PC-3 (cell line): ENCODE data around the gene NBDY. TPM values are rescaled to one million over a fixed set of nuclear protein-coding genes. Genes with fewer than 3 reads are reported as not detected.

Experiments
- ATAC-seq: fragments of 200-7000 bp; cut with Tn5 transposase; 2 replicates; pipeline ENCODE4 v1.9.1; 2020; ENCODE audit warnings: mild to moderate bottlenecking, moderate library complexity
- BruUV-seq: library from RNA; stranded (reverse); fragments of 400-500 nt; replicated peaks from 2 replicates; lab custom pipeline; 2021; lab: Mats Ljungman, UMichigan
- CTCF ChIA-PET: fragments of 300-600 bp; sonication (Branson Sonifier 250); formaldehyde crosslinking; loops from one replicate; lab custom pipeline; 2022; ENCODE audit warnings: antibody characterized with exemption; lab: Charles Lee
- POLR2A ChIA-PET: fragments of 300-600 bp; sonication (Branson Sonifier 250); formaldehyde crosslinking; loops from one replicate; lab custom pipeline; 2022; ENCODE audit warnings: antibody characterized with exemption; ENCODE audit not compliant: unreplicated experiment; lab: Charles Lee
- DNase-seq: peaks from one replicate; pipeline ENCODE4 v3.0.0-alpha.2; 2015
- H2AFZ ChIP-seq: fragments of 300-600 bp; sonication (generic); 2 replicates; pipeline ENCODE4 v1.6.0; 2016; ENCODE audit warnings: antibody characterized with exemption, low read length
- H3F3A ChIP-seq: fragments of 300-600 bp; sonication (generic); one replicate; pipeline ENCODE4 v1.6.0; 2017; ENCODE audit warnings: antibody characterized with exemption, low read length, control low read depth, mild to moderate bottlenecking; ENCODE audit not compliant: unreplicated experiment
- H3K27ac ChIP-seq: fragments of 300-600 bp; sonication (generic); 2 replicates; pipeline ENCODE4 v1.5.1; 2016; ENCODE audit warnings: mild to moderate bottlenecking, low read length
- H3K27me3 ChIP-seq: fragments of 300-600 bp; sonication (generic); 2 replicates; pipeline ENCODE4 v1.6.1; 2016; ENCODE audit warnings: low read length, mixed read lengths
- H3K36me3 ChIP-seq: fragments of 300-600 bp; sonication (generic); 2 replicates; pipeline ENCODE4 v1.6.1; 2016; ENCODE audit warnings: low read depth, mixed run types, low read length, mixed read lengths
- H3K4me1 ChIP-seq: fragments of 300-600 bp; sonication (generic); 2 replicates; pipeline ENCODE4 v1.5.1; 2016; ENCODE audit warnings: low read length; ENCODE audit not compliant: insufficient read depth
- H3K4me2 ChIP-seq: fragments of 300-600 bp; sonication (generic); 2 replicates; pipeline ENCODE4 v1.6.0; 2016; ENCODE audit warnings: low read length
- H3K4me3 ChIP-seq: fragments of 300-600 bp; sonication (generic); 2 replicates; pipeline ENCODE4 v1.5.1; 2016; ENCODE audit warnings: mild to moderate bottlenecking, low read length, mixed read lengths
- H3K79me2 ChIP-seq: fragments of 300-600 bp; sonication (generic); 2 replicates; pipeline ENCODE4 v1.6.1; 2017; ENCODE audit warnings: low read length, mixed read lengths
- H3K9ac ChIP-seq: fragments of 300-600 bp; sonication (generic); 2 replicates; pipeline ENCODE4 v1.6.0; 2016; ENCODE audit warnings: mild to moderate bottlenecking, low read length
- H3K9me2 ChIP-seq: fragments of 300-600 bp; sonication (generic); replicated peaks from 2 replicates; pipeline ENCODE4 v1.6.1; 2016; ENCODE audit warnings: mixed run types, low read length, mixed read lengths
- H3K9me3 ChIP-seq: fragments of 300-600 bp; sonication (generic); 2 replicates; pipeline ENCODE4 v1.6.1; 2016; ENCODE audit warnings: low read length, mixed read lengths
- H4K20me1 ChIP-seq: fragments of 300-600 bp; sonication (generic); 2 replicates; pipeline ENCODE4 v1.6.1; 2016; ENCODE audit warnings: low read length, mixed read lengths
- EZH2 ChIP-seq: fragments of 300-600 bp; sonication (generic); IDR thresholded peaks from one replicate; pipeline ENCODE4 v1.6.1; 2017; ENCODE audit warnings: antibody characterized with exemption, mild to moderate bottlenecking, low read length; ENCODE audit not compliant: unreplicated experiment
- EZH2phosphoT487 ChIP-seq: fragments of 300-600 bp; sonication (generic); IDR thresholded peaks from 2 replicates; pipeline ENCODE4 v1.6.1; 2018; ENCODE audit warnings: mild to moderate bottlenecking, antibody characterized with exemption, low read length, borderline replicate concordance
- intact Hi-C: fragments of 100-400 bp; cut with micrococcal nuclease; formaldehyde crosslinking; loops from 2 replicates; pipeline ENCODE4 v1.9.0; 2023
- total RNA-seq: library from RNA; depleted of rRNA; stranded (reverse); fragments of >200 nt; gene quantifications from 2 replicates; pipeline ENCODE4 v1.2.3, GENCODE V29; 2014
- TF ChIP-seq, protein P1 (sequence below): fragments of 300-600 bp; sonication (generic); conservative IDR thresholded peaks from 2 replicates; pipeline ENCODE4 v1.5.1; 2017; ENCODE audit warnings: antibody characterized with exemption, low read depth, mild to moderate bottlenecking, low read length

NBDY gene
- total RNA-seq, 1 experiment from 2014 or later = 13.6 TPM

DNA sequence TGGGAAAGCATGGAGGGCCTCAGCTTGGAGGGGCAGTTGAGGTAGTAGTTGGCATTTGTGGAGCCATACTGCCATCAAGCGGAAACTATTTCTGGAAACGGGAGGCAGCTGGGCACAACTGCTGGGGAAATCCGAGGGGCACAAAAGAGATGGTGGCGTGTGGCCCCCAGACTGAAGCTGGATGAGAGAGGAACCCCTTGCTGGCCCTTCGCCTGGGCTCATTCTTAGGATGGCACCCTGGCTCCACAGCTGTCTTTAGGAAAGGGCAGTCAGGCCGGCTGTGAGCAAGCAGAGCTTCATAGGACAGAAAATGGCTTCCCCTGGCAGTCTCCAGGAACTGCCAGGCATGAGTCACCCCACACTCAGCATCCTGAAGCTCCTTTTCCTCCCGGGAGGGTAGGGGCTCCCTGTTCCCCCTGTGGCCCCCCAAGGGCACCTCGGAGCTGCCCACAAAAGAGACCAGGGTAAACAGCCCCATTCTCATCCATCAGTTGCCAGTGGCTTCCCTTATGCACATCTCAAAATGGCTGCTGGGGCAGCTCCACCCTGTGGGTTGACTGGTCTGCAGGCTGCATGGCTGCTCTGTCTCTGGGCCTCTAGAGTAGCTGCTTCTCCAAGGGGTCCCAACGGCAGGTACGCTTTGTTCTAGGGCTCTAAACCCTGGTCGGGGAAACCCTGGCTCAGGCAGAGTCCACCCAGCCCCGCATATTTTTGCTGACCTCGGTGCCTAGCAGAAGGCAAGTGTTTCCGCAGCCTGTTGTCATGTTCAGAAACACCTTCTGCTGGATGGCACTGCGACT is 64.7 kb downstream of the NBDY start:
- CTCF ChIA-PET = no interaction called here
- Histone ChIP-seq H3K27me3 (no peaks in the 10 kb centered on the region), H3K9me2 (no peaks in the 10 kb centered on the region), H4K20me1 (no peaks in the 10 kb centered on the region), H3K79me2 (no peaks in the 10 kb centered on the region), H3K27ac (no peak overlapping the region), H3K9me3 (no peaks in the 10 kb centered on the region), H3K4me1 (no peaks in the 10 kb centered on the region; the same call in 1 of the 2 replicates), H2AFZ (no peak overlapping the region), H3K9ac (no peak overlapping the region), H3K36me3 (no peaks in the 10 kb centered on the region), H3K4me2 (no peak overlapping the region), H3K4me3 (no peak overlapping the region), H3F3A (no peaks in the 10 kb centered on the region)
- TF ChIP-seq EZH2phosphoT487 (no peak), EZH2 (no peak)
- TF ChIP-seq, protein P1, sequence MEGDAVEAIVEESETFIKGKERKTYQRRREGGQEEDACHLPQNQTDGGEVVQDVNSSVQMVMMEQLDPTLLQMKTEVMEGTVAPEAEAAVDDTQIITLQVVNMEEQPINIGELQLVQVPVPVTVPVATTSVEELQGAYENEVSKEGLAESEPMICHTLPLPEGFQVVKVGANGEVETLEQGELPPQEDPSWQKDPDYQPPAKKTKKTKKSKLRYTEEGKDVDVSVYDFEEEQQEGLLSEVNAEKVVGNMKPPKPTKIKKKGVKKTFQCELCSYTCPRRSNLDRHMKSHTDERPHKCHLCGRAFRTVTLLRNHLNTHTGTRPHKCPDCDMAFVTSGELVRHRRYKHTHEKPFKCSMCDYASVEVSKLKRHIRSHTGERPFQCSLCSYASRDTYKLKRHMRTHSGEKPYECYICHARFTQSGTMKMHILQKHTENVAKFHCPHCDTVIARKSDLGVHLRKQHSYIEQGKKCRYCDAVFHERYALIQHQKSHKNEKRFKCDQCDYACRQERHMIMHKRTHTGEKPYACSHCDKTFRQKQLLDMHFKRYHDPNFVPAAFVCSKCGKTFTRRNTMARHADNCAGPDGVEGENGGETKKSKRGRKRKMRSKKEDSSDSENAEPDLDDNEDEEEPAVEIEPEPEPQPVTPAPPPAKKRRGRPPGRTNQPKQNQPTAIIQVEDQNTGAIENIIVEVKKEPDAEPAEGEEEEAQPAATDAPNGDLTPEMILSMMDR = no peak
- no TSS peak for BruUV-seq
- intact Hi-C loops = no loop called here
- POLR2A ChIA-PET = no interaction called here
- ATAC-seq (no peak), DNase-seq (no peak)

DNA sequence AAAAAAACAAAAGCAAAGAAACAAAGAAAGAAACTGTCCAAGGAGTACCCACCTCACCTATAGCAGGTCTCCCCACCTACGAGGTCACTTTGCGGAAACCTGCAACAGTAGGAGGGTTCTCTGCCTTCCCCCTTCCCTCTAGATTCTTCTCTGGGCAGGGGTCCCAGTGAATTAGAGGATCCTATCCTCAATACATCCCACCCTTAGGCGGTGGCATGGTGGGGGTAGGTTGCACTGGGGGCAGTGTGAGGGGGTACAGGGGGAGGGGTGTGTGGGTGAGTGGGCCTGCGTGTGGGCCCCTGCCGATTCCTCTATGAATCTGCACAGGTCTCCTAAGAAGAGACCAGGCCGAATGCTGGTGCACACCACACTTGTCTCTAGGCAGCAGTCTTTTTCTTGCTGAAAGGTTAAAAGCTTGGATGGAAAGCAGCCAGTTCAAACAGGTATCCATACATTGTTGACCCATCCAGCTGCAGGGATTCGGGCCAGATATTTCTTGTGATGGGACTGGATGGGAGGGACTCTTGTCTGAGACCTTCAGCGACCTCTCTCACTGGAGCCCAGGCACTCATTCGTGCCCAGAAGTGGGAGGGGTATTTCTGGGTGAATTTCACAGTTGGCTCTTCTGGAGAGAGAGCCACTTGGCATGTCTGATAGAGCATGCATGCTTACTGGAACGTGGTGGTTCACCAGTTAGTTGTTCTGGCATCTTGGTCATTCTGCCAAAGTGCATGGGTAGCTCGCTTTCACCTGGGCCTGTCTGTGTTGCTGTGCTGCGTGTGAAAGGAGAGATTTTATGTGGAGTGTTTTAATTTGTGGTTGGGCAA is 65.6 kb downstream of the NBDY start:
- H3K9me2 ChIP-seq = no peaks in the 10 kb centered on the region
- no peaks in the 10 kb centered on the region for H3K79me2 ChIP-seq
- H3K9me3 ChIP-seq = no peaks in the 10 kb centered on the region
- H3K4me3 ChIP-seq = no peak overlapping the region
- no peaks in the 10 kb centered on the region for H4K20me1 ChIP-seq
- TF ChIP-seq EZH2phosphoT487 = no peak
- TF ChIP-seq, protein P1 = no peak
- no peak for TF ChIP-seq EZH2
- DNase-seq (no peak), ATAC-seq (no peak)
- no peaks in the 10 kb centered on the region for H3K36me3 ChIP-seq
- no peaks in the 10 kb centered on the region; the same call in 1 of the 2 replicates for H3K4me1 ChIP-seq
- intact Hi-C loops = no loop called here
- H3K4me2 ChIP-seq = no peak overlapping the region
- H2AFZ ChIP-seq = no peak overlapping the region
- H3K27me3 ChIP-seq = no peaks in the 10 kb centered on the region
- POLR2A ChIA-PET = no interaction called here
- BruUV-seq = no TSS peak
- H3K27ac ChIP-seq = no peak overlapping the region
- no peak overlapping the region for H3K9ac ChIP-seq
- CTCF ChIA-PET = no interaction called here
- no peaks in the 10 kb centered on the region for H3F3A ChIP-seq
